ENCODE results near the gene DCP2. TPM values are rescaled to one million over a fixed set of nuclear protein-coding genes. Genes with fewer than 3 reads are reported as not detected.

The DCP2 gene
- total RNA-seq, 1 donor from 2014 or later, result 30.8 TPM

- DNase-seq (ENCODE audit: low read depth in 2 of 2), result no peak
These were observed 89.0 kb downstream of the DCP2 start for GRCh38 chr5:113065626-113066025.

GRCh38 chr5:113067635-113068344, 91.2 kb downstream of the DCP2 start:
- DNase-seq (ENCODE audit: low read depth in 2 of 2), result no peak

- no peak for DNase-seq (ENCODE audit: low read depth in 2 of 2)
These were observed 92.0 kb downstream of the DCP2 start for GRCh38 chr5:113068559-113068958.

Other genes with a start within 250 kb of the DCP2 start
- 38.4 and 62.9 TPM in 2 replicates for gene APC, start 238.9 kb upstream of the DCP2 start, total RNA-seq
- 27.7 and 32.3 TPM in 2 replicates for gene SRP19, start 115.5 kb upstream of the DCP2 start, total RNA-seq
- gene REEP5, start 54.6 kb upstream of the DCP2 start, total RNA-seq, result 64.3 and 69.4 TPM in 2 replicates

All from lung microvascular endothelial cell (primary cell).